ENCODE measurements around the gene CAPN1.
"Not testable (repeated sequence)": the region's sequence is repeated elsewhere in the genome, so short reads cannot be mapped to it uniquely, and the experiment has no call there.

CAPN1 gene

GRCh38 chr11:65181569-65182257 lies at the start of gene CAPN1:
CAPN1 (plus strand) TSS chr11:65181928; CDS start chr11:65182702, 774 bp downstream.
- peak; percentile 96 for DNase-seq (ENCODE audit: low spot score)

GRCh38 chr11:65132238-65132987 lies 49.3 kb upstream of the CAPN1 start:
- DNase-seq (ENCODE audit: low spot score), result no peak

GRCh38 chr11:65132988-65133700 lies 48.6 kb upstream of the CAPN1 start:
- peak; percentile 69 for DNase-seq (ENCODE audit: low spot score)

- no peak for DNase-seq (ENCODE audit: low spot score)
Measured at GRCh38 chr11:65133724-65134123, 48.0 kb upstream of the CAPN1 start.

- peak; percentile 91 for DNase-seq (ENCODE audit: low spot score)
Measured at GRCh38 chr11:65134240-65134951, 47.3 kb upstream of the CAPN1 start, which contains the start of gene SYVN1. SYVN1 (minus strand) TSS chr11:65134519; CDS start chr11:65133601, 918 bp downstream.

- peak; percentile 95 for DNase-seq (ENCODE audit: low spot score)
Measured at GRCh38 chr11:65134952-65135632, 46.6 kb upstream of the CAPN1 start.

- no peak for DNase-seq (ENCODE audit: low spot score)
Measured at GRCh38 chr11:65135633-65136145, 46.0 kb upstream of the CAPN1 start.

GRCh38 chr11:65136515-65137096 lies 45.1 kb upstream of the CAPN1 start:
- no peak for DNase-seq (ENCODE audit: low spot score)

GRCh38 chr11:65141896-65142494 lies 39.7 kb upstream of the CAPN1 start:
- no peak for DNase-seq (ENCODE audit: low spot score)

- no peak for DNase-seq (ENCODE audit: low spot score)
Measured at GRCh38 chr11:65147352-65148075, 34.2 kb upstream of the CAPN1 start.

- no peak for DNase-seq (ENCODE audit: low spot score)
Measured at GRCh38 chr11:65148657-65149056, 33.1 kb upstream of the CAPN1 start.

- DNase-seq (ENCODE audit: low spot score), result not testable (repeated sequence)
Measured at GRCh38 chr11:65150131-65150508, 31.6 kb upstream of the CAPN1 start.

- peak; percentile 92 for DNase-seq (ENCODE audit: low spot score)
Measured at GRCh38 chr11:65150509-65151299, 31.0 kb upstream of the CAPN1 start.

GRCh38 chr11:65151331-65151899 lies 30.3 kb upstream of the CAPN1 start:
- DNase-seq (ENCODE audit: low spot score), result no peak

GRCh38 chr11:65152122-65152521 lies 29.6 kb upstream of the CAPN1 start:
- DNase-seq (ENCODE audit: low spot score), result no peak

GRCh38 chr11:65156256-65156655 lies 25.5 kb upstream of the CAPN1 start:
- no peak for DNase-seq (ENCODE audit: low spot score)

- no peak for DNase-seq (ENCODE audit: low spot score)
Measured at GRCh38 chr11:65156926-65157325, 24.8 kb upstream of the CAPN1 start.

- DNase-seq (ENCODE audit: low spot score), result no peak
Measured at GRCh38 chr11:65157336-65157735, 24.4 kb upstream of the CAPN1 start.

GRCh38 chr11:65159012-65159411 lies 22.7 kb upstream of the CAPN1 start:
- DNase-seq (ENCODE audit: low spot score), result no peak

Measured in hematopoietic multipotent progenitor cell treated with erythropoietin and hydrocortisone succinate and interleukin-3 and kit ligand, for 15 days (in vitro differentiated cells).